Measurements from ENCODE around the gene CIAPIN1. TPM values are rescaled to one million over a fixed set of nuclear protein-coding genes. Genes with fewer than 3 reads are reported as not detected.

CIAPIN1 gene
- total RNA-seq, 1 experiment from 2014 or later: 68.5 TPM

DNA sequence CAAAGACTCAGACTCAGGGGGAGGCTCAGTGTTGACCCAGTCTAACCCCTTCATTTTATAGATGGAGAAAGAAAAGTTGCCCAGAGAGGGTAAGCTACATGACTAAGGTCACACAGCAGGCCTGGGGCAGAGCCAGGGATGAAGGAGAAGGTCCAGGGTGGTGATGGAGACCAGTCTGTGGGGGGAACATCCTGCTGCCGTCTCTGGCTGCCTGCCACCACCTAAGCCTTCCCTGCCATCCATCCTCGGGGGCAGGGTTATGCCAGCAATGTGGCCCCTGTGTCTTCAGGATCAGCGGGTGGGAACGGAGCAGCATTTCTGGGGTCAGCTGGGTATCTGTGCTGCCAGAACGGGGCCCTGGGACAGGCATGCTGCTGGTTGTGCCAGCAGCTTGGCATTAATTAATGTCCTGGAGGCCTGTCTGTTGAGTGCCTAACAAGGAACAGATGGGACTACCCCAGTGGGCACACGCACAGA lies 33.6 kb upstream of the CIAPIN1 start:
- ATAC-seq: no peak
- ChIA-PET RAD21 (ENCODE audit: low non-redundant PET in 1 of 2, low total read pairs in 2 of 2, uncharacterized antibody in 2 of 2, unreplicated experiment in 2 of 2) (no interaction called here), POLR2A (no interaction called here), CTCF (interaction anchor here (1.6 kb wide), 1 partner anchor 19 kb away, joined by 4 read pairs; the partner anchor contains the start of gene POLR2C)
- BruUV-seq (replicated peaks): no TSS peak
- no peaks in the 10 kb centered on the region for H3K79me2 ChIP-seq (ENCODE audit: insufficient read depth, low read length)
- H3K9me2 ChIP-seq (ENCODE audit: insufficient read depth): no peaks in the 10 kb centered on the region
- no peaks in the 10 kb centered on the region for H3K27me3 ChIP-seq (ENCODE audit: insufficient read depth, low read length)
- no peak overlapping the region for H3K9ac ChIP-seq (ENCODE audit: low read length)
- H3K4me2 ChIP-seq (ENCODE audit: low read length): peak overlapping the region; percentile 48
- intact Hi-C loops (cut with micrococcal nuclease): no loop called here
- H2AFZ ChIP-seq (ENCODE audit: low read depth, low read length, poor library complexity, severe bottlenecking): no peak overlapping the region
- no peaks in the 10 kb centered on the region for H3K9me3 ChIP-seq (ENCODE audit: control insufficient read depth in 1 of 2, insufficient read depth in 1 of 2, low read depth in 1 of 2, low read length in 2 of 2)
- H3K4me1 ChIP-seq (ENCODE audit: control insufficient read depth in 1 of 2, insufficient read depth in 2 of 2, low read length in 2 of 2): peaks cover 19 to 38% of the 10 kb centered on the region in 2 experiments
- no peak for TF ChIP-seq ELF1 (IDR thresholded peaks at IDR 0.05; ENCODE audit: borderline replicate concordance, low read depth)
- TF ChIP-seq EZH2phosphoT487 (IDR thresholded peaks at IDR 0.05; ENCODE audit: borderline replicate concordance): no peak
- no peak for TF ChIP-seq YY1 (IDR thresholded peaks at IDR 0.05; ENCODE audit: extremely low read depth, insufficient replicate concordance, low read depth, low read length)
- TF ChIP-seq CEBPB (IDR thresholded peaks at IDR 0.05; ENCODE audit: low read depth): no peak
- TF ChIP-seq, protein P1, sequence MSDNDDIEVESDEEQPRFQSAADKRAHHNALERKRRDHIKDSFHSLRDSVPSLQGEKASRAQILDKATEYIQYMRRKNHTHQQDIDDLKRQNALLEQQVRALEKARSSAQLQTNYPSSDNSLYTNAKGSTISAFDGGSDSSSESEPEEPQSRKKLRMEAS (IDR thresholded peaks at IDR 0.05): no peak
- no peak for TF ChIP-seq SP1 (IDR thresholded peaks at IDR 0.05; ENCODE audit: low read depth)
- no peak for TF ChIP-seq RAD21 (IDR thresholded peaks at IDR 0.05; ENCODE audit: low read depth)
- TF ChIP-seq, protein P2, sequence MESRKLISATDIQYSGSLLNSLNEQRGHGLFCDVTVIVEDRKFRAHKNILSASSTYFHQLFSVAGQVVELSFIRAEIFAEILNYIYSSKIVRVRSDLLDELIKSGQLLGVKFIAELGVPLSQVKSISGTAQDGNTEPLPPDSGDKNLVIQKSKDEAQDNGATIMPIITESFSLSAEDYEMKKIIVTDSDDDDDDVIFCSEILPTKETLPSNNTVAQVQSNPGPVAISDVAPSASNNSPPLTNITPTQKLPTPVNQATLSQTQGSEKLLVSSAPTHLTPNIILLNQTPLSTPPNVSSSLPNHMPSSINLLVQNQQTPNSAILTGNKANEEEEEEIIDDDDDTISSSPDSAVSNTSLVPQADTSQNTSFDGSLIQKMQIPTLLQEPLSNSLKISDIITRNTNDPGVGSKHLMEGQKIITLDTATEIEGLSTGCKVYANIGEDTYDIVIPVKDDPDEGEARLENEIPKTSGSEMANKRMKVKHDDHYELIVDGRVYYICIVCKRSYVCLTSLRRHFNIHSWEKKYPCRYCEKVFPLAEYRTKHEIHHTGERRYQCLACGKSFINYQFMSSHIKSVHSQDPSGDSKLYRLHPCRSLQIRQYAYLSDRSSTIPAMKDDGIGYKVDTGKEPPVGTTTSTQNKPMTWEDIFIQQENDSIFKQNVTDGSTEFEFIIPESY (IDR thresholded peaks at IDR 0.05; ENCODE audit: extremely low read depth, insufficient replicate concordance, low read length): no peak
- TF ChIP-seq, protein P3, sequence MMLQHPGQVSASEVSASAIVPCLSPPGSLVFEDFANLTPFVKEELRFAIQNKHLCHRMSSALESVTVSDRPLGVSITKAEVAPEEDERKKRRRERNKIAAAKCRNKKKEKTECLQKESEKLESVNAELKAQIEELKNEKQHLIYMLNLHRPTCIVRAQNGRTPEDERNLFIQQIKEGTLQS (IDR thresholded peaks at IDR 0.05): no peak
- no peak for TF ChIP-seq ZFX (IDR thresholded peaks at IDR 0.05)
- no peak for TF ChIP-seq EGR1 (IDR thresholded peaks at IDR 0.05; ENCODE audit: low read depth)
- no peak for DNase-seq (ENCODE audit: low read depth, low spot score)
- H3K4me3 ChIP-seq (replicated peaks in 1 of 2; ENCODE audit: low read depth in 1 of 2, low read length in 2 of 2): no peak overlapping the region
- no peak overlapping the region for H3K27ac ChIP-seq (ENCODE audit: low read depth, low read length)
- no peaks in the 10 kb centered on the region for H3K36me3 ChIP-seq (ENCODE audit: control insufficient read depth in 1 of 2, insufficient read depth in 2 of 2, low read length in 2 of 2)
- H4K20me1 ChIP-seq (ENCODE audit: insufficient read depth): no peaks in the 10 kb centered on the region
